NCI-H146 treated with DMSO at 0.1 percent for 48 hours (cell line): ENCODE measurements around the gene TMEM242.

ENCODE experiments used
- DNase-seq: peaks from one replicate; lab custom pipeline; 2025; ENCODE audit not compliant: unreplicated experiment; lab: John Stamatoyannopoulos, UW

TMEM242 gene

DNA sequence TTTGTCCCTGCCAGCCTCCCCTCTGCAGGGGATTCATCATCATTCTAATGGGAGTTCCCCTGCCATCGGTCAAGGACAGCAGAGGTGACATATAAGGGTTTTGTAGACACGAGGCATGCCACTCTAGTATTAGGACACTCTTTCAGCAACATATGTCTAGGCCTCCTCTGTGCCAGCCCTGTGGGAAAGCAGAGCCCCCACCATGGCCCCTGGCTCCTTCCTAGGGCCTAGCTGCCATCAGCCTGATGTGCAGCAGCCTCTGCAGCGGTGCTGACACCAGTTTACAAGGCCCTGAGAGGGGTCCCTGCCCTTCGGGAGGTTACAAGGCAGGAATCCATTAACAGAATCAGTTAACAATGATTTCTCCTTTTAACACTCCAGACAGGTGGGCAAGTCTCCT is 32.5 kb downstream of the TMEM242 start:
- no peak for DNase-seq

DNA sequence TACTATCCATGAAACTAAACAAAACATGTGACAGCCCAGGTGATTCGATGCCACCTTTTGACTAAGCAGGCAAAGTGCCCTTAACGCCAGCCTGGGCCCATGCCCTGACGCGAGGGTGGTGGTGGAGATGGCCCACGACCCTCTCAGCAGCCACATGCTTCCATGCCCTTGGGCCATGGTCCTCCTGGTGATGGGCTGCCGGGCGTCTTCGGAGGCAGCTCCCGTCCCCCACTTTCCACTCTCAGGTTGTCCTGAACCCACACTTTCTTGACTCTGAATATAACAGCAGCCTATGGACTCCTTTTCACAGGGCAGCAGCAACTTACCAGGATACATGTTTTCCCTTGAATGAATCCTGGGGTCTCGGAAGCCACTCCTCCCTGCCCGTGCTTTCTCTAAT is 33.6 kb downstream of the TMEM242 start:
- DNase-seq, result no peak

DNA sequence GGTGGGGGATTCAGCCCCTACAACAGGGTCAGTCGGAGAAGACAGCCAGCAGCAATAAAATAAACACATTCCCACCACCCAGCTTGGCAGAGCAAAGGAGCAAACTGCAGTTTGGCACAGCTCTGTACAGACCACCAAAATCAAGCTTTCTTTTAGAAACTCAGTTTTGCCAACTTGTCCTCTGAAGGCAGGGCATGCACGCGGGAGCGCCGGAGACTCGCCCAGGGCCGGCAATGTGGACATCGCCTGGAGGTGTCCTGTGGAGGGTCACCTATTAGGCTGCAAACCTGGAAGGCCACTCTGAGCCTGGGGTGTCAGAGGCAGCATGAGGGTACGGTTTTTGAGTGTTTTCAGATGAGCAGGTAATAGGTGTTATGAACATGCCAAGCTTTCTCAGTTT is 34.7 kb downstream of the TMEM242 start:
- no peak for DNase-seq

DNA sequence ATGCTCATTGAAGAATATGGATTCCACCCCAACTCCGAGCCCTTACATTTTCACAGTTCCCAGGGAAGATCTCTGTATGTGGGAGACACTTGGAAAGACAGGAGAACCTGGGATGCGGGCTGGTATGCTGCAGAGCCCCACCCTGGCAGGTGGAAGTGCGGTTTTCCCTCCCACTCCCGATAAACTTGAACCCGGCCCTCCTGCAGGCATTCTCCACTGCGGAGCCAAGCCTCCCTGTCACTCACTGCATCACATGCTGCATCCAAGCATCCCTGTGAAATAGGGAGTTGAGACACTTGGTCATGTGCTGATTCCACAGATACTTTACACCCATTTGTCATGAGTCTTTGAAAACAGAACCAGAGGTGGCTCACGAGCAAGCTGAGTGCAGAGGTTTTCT is 35.4 kb downstream of the TMEM242 start:
- no peak for DNase-seq

DNA sequence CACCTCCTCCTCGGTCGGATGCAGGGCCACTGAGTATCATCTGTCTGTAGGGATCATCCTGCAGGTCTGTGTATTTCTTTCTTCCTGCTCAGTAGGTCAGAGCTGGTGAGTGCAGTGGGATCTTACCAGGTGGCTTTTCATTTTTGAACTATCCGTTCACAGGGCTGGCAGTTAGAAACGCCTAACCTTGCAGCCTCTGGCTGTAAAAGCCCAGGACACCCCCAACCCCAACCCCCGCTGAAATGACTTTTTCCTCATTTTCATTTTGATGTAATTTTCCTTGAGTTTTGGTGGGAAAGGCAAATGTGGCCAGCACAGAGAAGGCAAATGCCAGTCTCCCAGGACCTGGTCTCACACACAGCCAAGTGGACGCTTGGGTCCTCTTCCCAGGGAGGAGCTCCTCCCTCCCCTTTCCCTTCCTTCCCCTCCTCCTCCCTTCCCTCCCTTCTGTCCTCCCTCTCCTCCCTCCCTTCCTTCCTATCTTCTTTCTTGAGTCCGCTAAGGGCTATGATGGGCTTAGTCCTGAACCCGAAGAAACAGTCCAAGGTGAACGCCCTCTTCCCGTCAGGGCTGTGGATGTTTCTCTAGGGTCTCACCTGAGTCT is 36.0 kb downstream of the TMEM242 start:
- no peak for DNase-seq

DNA sequence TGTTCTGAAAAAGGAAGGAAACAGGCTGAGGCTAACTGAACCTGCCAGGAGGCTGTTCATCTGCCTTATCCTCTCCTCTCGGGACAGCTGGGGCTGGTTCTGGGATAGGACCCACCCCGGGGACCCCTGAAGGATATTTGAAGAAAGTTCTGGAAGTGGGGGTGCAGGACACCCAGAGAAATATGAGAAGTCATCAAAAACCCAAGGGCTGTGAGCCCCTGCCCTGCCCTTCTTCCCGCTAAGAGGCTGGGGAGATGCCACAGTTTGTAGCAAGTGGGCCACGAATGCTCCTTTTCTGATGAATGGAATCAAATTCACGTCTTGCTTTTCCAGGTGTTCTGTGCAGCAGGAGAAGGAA is 37.9 kb downstream of the TMEM242 start:
- DNase-seq, result no peak

DNA sequence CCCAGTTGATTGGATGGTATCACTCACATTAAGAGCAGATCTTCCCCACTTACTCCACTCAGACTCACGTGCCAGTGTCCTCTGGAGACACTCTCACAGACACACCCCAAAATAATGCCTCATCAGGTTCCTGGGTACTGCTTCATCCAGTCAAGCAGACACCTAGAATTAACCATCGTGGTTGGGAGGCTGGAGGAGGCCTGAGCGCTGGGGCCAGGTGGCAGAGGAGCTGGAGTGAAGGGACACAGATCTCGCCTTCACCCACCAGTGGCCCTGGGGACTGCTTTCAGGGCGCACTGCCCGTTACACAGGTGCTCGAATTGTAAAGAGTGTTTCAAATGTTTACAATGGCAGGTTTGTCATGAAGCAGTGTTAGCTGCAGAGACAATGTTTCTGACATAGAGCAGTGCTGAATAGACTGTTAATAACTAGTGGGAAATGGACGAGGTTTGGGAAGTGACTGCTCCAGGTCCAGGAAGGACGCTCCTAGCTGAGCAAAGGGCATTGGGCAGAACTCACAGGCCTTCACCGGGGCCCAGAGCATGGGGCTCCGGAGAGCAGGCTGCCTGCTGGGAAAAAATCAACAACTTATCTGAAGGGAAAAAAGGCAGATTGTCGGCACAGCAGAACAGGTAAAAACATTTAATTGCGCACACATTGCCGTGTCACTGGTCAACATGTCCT is 38.4 kb downstream of the TMEM242 start:
- DNase-seq, result no peak

DNA sequence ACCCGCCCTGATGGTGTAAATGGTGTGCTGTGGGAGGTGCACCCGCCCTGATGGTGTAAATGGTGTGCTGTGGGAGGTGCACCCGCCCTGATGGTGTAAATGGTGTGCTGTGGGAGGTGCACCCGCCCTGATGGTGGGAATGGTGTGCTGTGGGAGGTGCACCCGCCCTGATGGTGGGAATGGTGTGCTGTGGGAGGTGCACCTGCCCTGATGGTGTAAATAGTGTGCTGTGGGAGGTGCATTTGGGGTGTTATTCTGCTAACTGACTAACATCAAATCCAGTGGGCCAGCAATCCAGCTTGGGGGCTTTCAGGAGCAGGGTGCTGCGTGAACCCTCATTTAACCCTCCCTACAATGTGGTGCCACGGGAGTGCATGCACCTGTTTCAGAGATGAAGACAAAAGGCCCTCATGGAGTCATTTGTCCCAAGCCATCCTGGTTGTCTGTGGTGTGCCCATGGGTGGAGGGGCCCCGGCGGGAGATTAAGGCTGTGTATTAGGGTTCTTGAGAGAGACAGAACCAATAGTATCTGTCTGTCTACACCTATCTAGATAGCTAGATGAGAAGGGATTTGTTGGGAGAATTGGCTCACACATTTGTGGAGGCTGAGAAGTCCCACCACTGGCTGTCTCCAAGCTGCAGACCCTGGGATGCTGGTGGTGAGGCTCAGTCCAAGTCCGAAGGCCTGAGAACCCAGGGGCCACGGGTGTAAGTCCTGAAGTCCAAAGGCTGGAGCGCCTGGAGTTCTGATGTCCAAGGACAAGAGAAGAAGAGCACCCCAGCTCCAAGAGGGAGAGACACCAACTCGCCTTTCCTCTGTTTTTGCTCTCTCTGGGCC is 39.2 kb downstream of the TMEM242 start:
- DNase-seq, result no peak

DNA sequence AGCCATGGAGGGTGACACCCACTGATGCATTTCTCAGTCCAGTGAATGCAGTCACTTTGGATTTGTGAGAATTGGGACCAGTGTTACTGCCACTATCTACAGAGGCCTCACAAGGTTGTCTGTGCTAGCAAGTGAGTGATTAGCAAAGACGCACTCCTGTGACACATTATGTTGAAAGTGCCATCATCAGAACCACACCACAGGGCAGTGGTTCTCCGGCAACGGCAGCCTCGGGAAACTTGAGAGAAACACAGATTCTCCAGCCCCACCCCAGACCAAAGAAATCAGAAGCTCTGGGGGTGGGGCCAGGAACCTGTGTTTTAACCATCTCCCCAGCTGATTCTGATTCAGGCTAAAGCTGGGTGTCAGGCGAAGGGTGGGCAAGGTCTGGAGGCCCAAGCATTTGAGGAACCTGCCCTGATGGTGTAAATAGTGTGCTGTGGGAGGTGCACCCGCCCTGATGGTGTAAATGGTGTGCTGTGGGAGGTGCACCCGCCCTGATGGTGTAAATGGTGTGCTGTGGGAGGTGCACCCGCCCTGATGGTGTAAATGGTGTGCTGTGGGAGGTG is 39.9 kb downstream of the TMEM242 start:
- no peak for DNase-seq

DNA sequence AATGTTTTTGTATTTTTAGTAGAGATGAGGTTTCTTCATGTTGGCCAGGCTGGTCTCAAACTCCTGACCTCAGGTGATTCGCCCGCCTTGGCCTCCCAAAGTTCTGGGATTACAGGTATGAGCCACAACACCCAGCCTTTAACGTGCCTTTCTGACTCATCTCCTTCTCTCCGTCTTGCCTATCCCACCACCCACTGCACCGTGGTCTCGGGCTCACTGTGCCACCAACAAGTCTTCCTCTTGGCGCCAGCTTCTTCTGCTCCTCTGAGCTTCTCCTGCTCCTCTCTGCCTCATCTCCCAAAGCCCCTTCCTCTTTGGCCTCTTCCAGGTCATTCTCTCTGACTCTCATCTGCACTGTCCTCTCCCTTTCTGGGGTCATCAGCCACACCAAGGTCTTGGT is 41.0 kb downstream of the TMEM242 start:
- no peak for DNase-seq

DNA sequence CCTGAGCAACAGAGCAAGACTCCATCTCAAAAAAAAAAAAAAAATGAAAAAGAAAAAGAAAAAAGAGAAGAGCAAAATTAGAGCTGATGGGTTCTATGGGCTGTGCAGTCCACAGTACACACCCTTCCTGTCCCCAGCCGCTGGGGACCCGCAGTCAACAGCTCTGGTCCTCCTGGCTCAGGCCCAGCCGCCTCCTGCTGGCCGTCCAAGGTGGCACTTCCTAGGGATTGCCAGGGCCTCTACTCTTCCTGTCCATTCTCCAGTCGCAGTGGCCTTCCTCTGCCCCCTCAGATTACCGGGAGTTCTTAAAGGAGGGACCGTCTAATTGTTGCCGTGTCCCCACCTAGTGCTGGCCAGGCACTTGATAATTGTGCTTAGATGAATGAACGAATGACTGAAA is 41.7 kb downstream of the TMEM242 start:
- no peak for DNase-seq

DNA sequence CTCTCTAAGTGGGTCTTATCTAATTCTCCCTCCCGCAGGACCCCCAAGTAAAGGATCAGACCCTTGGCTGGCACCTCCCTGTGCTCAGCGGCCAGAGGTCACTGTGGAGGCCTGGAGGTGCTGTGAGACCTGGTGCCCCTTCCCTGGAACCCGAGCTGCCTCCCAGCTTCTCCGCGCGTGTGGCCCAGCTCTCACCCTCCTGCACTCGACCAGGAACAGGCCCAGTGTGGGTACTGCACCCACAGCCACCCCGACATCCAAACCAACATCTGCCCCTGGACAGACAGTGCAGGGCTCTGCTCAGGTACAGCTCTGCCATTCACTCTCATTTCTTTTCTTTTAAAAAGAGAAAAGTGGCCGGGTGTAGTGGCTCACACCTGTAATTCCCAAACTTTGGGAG is 42.4 kb downstream of the TMEM242 start:
- DNase-seq, result no peak

DNA sequence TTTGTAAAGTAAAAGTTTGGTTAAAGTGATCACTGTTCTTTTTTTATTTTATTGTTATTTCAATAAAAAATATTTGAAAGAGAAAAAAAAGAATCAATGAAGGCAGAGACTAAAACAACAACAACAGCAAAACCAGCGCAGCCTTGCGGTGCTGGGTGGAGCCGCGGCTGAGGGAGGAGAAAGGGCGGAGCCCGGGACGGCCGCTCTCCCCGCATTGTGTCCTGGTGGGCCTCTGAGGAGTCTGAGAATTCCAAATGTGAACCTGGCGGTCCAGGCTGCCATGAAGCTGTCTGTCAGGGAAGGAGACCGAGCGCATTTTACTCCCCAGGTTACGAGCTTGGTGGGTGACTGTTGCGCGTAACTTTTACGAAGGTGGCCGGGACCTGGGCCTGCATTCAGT is 43.2 kb downstream of the TMEM242 start:
- DNase-seq, result no peak

DNA sequence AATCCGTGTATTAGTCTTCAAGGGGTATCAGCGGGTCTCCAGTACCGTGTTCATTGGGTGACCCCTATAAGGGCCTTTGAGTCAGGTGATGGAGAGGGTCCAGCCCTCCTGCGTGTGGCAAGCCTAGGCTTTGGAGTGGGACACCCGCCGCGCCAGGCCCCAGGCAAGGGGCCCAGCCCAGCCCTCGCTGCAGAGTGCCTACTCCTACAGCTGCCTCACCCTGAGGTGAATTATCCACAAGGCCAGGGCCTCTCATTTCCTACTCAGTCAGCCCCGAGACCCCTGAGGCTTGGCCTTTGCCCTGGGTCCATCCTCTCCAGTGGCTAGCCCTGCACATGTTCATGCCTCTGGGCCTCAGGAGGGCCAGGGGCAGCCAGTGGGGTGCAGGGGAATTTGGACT is 45.1 kb downstream of the TMEM242 start:
- no peak for DNase-seq

DNA sequence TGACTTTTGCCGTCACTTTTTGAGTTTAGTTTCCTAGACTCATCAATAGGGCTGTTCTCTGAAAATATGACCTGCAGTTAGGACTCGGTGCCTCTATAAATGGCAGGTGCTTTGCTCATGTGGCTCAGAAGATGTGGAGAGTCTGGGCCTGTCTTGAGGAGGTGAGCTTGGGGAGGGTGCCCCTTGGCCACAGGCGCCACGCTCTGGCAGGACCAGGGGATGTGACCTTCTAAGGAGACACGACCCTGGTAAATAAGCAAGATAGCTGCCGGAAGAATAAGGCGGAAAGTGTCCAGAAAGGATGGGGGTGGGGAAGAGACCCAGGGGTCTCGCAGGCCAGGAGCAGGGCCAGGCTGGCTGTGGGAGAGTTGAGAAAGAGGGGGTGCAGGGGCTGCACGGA is 46.6 kb downstream of the TMEM242 start:
- DNase-seq, result no peak

DNA sequence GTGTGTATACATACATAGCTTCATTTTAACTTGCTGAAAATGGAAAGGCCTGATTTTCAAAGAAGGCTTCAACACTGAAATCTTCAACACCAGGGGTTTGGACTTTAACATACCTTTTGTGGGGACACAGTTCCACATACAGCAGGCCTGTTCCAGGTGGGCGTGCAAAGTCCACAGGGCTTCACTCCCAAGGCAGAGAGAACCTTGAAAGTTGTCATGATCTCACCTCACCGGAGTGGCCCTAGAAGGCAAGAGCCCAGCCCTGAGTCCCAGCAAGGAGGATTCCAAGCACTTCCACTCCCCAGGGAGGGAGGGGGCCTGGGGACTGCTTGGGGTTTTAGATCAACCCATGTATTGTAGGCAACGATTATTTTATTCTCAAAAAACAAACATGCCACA is 47.2 kb downstream of the TMEM242 start:
- no peak for DNase-seq

DNA sequence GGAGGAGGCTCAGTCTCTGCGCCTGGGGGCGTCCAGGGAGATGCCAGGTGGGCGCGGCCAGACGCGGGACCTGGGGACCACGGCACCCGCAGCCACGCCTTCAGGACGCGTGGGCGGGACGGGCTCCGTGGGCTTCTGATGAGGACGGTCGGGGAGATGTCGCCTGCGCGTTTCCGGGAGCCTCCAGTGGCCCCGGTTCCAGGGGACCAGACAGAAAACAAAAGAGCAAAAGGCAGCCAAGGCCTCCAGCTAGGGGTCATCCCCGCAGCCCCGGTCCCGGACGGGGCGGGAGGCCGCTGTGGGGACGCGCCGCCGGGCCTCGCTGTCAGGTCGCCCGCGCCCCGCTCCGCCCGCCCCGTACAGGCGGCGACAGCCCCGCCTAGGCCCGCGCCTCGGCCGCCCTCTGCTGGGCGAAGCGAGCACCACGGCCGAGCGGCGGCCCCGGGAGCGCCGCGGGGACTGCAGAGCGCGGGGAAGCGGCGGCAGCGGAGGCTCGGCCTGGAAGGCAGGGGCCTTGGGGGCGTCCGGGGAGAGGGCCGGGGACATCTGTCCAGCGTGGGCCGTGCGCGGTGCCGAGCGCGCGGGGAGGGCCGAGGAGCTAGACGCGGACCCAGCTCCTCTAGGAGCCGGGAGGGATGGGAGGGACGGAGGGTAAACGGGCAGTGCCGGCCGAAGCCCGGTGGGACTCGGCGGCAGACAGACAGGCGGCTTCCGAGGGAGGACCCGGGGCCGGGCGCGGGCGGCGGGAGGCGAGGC is 48.7 kb downstream of the TMEM242 start:
- DNase-seq, result peak; percentile 92

DNA sequence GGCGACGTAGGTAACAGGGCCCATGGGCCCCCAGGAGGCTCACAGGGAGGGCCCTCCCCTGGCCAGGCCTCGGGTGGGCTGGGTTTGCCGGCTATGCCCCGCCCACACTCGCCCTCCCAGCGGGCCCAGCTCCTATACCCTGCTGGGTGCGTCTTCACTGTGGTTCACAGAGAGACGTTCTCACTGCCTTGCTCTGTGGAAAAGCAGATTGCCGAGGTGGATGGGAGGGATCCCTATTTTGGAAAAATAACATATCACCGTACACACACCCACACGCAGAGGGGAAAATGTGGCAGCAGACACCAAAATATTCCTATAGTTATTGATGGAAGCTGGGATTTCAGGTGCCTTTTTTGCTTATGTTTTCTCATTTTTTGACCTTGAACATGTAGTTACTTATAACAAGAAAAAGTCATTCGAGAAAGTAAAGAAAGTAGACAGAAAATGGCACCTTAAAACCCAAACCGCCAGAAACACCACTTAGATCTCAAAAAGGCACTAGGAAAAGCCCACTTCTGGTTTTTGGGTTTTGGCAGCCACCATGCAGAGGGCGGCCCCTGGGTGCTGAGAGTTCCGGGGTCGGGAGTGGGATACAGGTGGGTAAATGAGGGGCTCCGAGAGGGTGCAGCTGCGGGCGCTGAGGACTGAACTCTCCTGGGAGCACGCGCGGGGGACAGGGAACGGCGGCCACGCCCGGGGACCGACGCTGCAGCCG is 49.4 kb downstream of the TMEM242 start:
- peak; percentile 82 for DNase-seq

DNA sequence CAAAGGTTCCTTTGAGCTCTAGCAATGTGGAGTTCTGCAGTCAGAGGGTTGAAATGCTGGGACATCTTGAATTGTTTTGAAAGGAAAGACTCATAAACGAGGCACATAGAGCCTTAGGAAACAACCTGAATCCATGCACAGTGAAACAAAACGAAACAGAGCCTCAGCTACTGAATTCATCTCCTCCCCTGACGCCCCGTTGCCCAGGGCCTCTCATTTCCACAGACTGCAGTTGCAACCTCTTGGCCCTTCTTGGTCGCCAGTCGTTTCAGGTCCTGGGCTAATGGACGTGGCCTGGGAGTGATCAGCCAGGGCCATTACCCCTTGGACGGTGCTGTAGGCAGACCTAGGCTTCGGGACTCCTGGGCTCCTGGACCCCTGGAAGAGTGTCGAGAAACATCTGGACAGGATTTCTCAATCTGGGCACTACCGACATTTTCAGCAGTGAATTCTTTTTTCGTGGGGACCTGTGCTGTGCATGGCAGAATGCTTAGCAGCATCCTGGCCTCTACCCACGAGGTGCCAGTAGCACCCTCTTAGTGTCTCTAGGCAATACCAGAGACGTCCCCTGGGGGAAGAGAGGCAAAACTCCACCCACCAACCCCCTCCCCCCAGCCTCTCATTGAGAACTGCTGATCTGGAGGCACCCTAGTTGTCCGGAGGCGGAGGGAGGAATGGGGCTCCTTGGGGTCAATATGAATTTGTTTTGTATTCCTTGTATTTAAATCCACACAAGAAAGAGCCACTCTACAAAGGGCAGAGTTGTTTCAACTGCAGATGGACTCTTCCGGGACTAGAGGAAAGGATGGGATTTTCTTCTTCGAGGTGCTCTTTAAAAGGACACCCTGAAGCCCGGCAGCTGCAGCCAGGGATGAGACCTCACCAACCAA is 50.2 kb downstream of the TMEM242 start:
- no peak for DNase-seq

DNA sequence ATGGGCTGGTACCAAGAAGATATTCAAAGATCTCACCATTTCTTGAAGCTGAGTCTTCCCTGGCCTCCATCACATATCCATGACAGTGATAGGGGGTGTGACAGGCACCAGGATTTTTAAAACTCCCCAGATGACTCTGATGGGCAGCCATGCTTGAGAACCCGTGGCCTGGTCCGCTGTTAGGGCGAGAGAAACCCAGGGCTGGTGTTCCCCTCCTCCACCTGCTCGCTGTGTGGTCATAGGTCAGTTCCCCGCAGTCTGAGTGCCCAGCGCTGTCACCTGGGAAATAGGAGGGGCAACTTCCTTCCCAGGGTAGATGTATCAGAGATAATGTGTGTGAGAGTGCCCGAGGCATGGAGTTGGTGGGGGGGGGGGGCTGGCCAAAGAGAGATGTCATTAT is 50.9 kb downstream of the TMEM242 start:
- no peak for DNase-seq
